ENCODE measurements around the gene ARL6IP4. TPM values are rescaled to one million over a fixed set of nuclear protein-coding genes. Genes with fewer than 3 reads are reported as not detected.

The ARL6IP4 gene
- 111 and 179 TPM in 2 replicates for total RNA-seq (2014; rRNA removed; shearing (Covaris generic))

GRCh38 chr12:122980183-122981035 lies at the start of gene ARL6IP4:
TSS of gene ARL6IP4 (plus strand) at chr12:122980681. CDS start at chr12:122981140, 459 bp downstream.
- DNase-seq (ENCODE audit: low spot score), result peak; percentile 28

GRCh38 chr12:122932207-122932606 lies 48.3 kb upstream of the ARL6IP4 start:
- DNase-seq (ENCODE audit: low spot score), result no peak

- no peak for DNase-seq (ENCODE audit: low spot score)
These were observed 45.8 kb upstream of the ARL6IP4 start for GRCh38 chr12:122934722-122935121.

- DNase-seq (ENCODE audit: low spot score), result no peak
These were observed 45.2 kb upstream of the ARL6IP4 start for GRCh38 chr12:122935318-122935717.

GRCh38 chr12:122937622-122938091 lies 42.8 kb upstream of the ARL6IP4 start:
- peak; percentile 67 for DNase-seq (ENCODE audit: low spot score)

- no peak for DNase-seq (ENCODE audit: low spot score)
These were observed 41.4 kb upstream of the ARL6IP4 start for GRCh38 chr12:122939125-122939524.

- peak; percentile 51 for DNase-seq (ENCODE audit: low spot score)
These were observed 39.1 kb upstream of the ARL6IP4 start for GRCh38 chr12:122941351-122941750.

- DNase-seq (ENCODE audit: low spot score), result peak; percentile 54
These were observed 37.8 kb upstream of the ARL6IP4 start for GRCh38 chr12:122942637-122943036.

GRCh38 chr12:122943196-122943595 lies 37.3 kb upstream of the ARL6IP4 start:
- no peak for DNase-seq (ENCODE audit: low spot score)

- peak; percentile 94 for DNase-seq (ENCODE audit: low spot score)
These were observed 35.6 kb upstream of the ARL6IP4 start for GRCh38 chr12:122944605-122945592.

- peak; percentile 100 for DNase-seq (ENCODE audit: low spot score)
These were observed 33.7 kb upstream of the ARL6IP4 start for GRCh38 chr12:122946690-122947341.

- peak; percentile 83 for DNase-seq (ENCODE audit: low spot score)
These were observed 33.1 kb upstream of the ARL6IP4 start for GRCh38 chr12:122947352-122947792.

- no peak for DNase-seq (ENCODE audit: low spot score)
These were observed 31.9 kb upstream of the ARL6IP4 start for GRCh38 chr12:122948605-122949004.

GRCh38 chr12:122949405-122949804 lies 31.1 kb upstream of the ARL6IP4 start:
- DNase-seq (ENCODE audit: low spot score), result no peak

- DNase-seq (ENCODE audit: low spot score), result no peak
These were observed 30.4 kb upstream of the ARL6IP4 start for GRCh38 chr12:122949816-122950675.

GRCh38 chr12:122951406-122951805 lies 29.1 kb upstream of the ARL6IP4 start:
- no peak for DNase-seq (ENCODE audit: low spot score)

GRCh38 chr12:122951979-122952892 lies 28.2 kb upstream of the ARL6IP4 start:
- peak; percentile 64 for DNase-seq (ENCODE audit: low spot score)

GRCh38 chr12:122955156-122955555 lies 25.3 kb upstream of the ARL6IP4 start:
- no peak for DNase-seq (ENCODE audit: low spot score)

GRCh38 chr12:122956035-122956434 lies 24.4 kb upstream of the ARL6IP4 start:
- no peak for DNase-seq (ENCODE audit: low spot score)
